22Rv1 (cell line): ENCODE data around the gene CRELD1.

Experiments
- CTCF ChIP-seq: fragments of 450-650 bp; IDR thresholded peaks from 2 replicates; pipeline ENCODE4 v1.5.1; 2017; ENCODE audit warnings: mild to moderate bottlenecking
- ZFX ChIP-seq: fragments of 450-650 bp; IDR thresholded peaks from 2 replicates; pipeline ENCODE4 v1.6.1; 2017; ENCODE audit warnings: antibody characterized with exemption, borderline replicate concordance

- TF ChIP-seq CTCF (no peak), ZFX (no peak)
Observed at GRCh38 chr3:9947025-9947995, 13.7 kb downstream of the CRELD1 start.
